PFSK-1 (cell line): ENCODE data around the gene CLIC5.

Experiments used
- FOXP2 ChIP-seq: optimal IDR thresholded peaks from 2 replicates; pipeline ENCODE3; 2011; ENCODE audit warnings: borderline replicate concordance, control low read depth, inconsistent platforms; ENCODE audit not compliant: insufficient read depth; ENCODE audit errors: extremely low read length, extremely low read depth
- REST ChIP-seq, 2 experiments: IDR thresholded peaks; 2 replicates each; pipeline versions ENCODE4 v1.6.1 to v1.8.0; 2011 to 2012; ENCODE audit warnings: low read depth in 2 of 2, low read length in 2 of 2, control low read depth in 1 of 2, inconsistent platforms in 1 of 2, mild to moderate bottlenecking in 1 of 2, moderate library complexity in 1 of 2; ENCODE audit not compliant: insufficient read depth in 1 of 2
- TAF1 ChIP-seq: IDR thresholded peaks from 2 replicates; pipeline ENCODE4 v1.6.1; 2012; ENCODE audit warnings: low read length, control low read depth, borderline replicate concordance; ENCODE audit not compliant: insufficient read depth

GRCh38 chr6:46026307-46026706 is 10.6 kb upstream of the CLIC5 start:
- no peak for TF ChIP-seq TAF1
- no peak for TF ChIP-seq FOXP2
- TF ChIP-seq REST (IDR thresholded peaks at IDR 0.05; ENCODE audit: insufficient read depth in 1 of 2, low read depth in 2 of 2, low read length in 2 of 2): no peak
